ENCODE results near the gene SNX9.
"Not testable (repeated sequence)": the region's sequence is repeated elsewhere in the genome, so short reads cannot be mapped to it uniquely, and the experiment has no call there.

SNX9 gene

GRCh38 chr6:157962601-157963302 lies 139.7 kb downstream of the SNX9 start:
- no peak overlapping the region for H3K4me3 ChIP-seq (ENCODE audit: low read depth, low read length)
- no peak for DNase-seq (ENCODE audit: low read depth)
- TF ChIP-seq, protein P1, sequence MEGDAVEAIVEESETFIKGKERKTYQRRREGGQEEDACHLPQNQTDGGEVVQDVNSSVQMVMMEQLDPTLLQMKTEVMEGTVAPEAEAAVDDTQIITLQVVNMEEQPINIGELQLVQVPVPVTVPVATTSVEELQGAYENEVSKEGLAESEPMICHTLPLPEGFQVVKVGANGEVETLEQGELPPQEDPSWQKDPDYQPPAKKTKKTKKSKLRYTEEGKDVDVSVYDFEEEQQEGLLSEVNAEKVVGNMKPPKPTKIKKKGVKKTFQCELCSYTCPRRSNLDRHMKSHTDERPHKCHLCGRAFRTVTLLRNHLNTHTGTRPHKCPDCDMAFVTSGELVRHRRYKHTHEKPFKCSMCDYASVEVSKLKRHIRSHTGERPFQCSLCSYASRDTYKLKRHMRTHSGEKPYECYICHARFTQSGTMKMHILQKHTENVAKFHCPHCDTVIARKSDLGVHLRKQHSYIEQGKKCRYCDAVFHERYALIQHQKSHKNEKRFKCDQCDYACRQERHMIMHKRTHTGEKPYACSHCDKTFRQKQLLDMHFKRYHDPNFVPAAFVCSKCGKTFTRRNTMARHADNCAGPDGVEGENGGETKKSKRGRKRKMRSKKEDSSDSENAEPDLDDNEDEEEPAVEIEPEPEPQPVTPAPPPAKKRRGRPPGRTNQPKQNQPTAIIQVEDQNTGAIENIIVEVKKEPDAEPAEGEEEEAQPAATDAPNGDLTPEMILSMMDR (IDR thresholded peaks at IDR 0.05; ENCODE audit: low read depth, low read length, missing control alignments): no peak

GRCh38 chr6:157964100-157964499 lies 141.1 kb downstream of the SNX9 start:
- no peak for DNase-seq (ENCODE audit: low read depth)
- H3K4me3 ChIP-seq (ENCODE audit: low read depth, low read length): no peak overlapping the region
- TF ChIP-seq, protein P1 (IDR thresholded peaks at IDR 0.05; ENCODE audit: low read depth, low read length, missing control alignments): no peak

DNA sequence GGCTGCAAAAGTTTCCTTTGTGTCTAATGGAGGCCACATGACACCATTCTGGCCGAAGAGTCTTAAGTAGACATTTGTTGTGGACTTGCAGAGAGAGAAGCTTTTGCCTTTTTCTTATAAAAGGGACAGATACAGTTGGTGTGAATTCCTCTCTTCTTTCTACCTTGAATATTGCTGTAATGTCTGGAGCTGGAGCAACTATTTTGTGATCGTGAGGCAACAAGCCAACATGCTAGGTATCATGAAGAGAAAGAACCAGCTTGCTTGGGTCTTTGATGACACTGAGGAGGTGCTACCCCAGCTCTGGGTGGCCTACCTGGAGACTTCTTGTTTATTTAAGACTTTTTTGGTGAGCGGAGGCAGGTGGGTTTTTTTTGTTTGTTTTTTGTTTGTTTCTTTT lies 142.3 kb downstream of the SNX9 start:
- TF ChIP-seq, protein P1 (IDR thresholded peaks at IDR 0.05; ENCODE audit: low read depth, low read length, missing control alignments): no peak
- no peak overlapping the region for H3K4me3 ChIP-seq (ENCODE audit: low read depth, low read length)
- DNase-seq (ENCODE audit: low read depth): no peak

- H3K4me3 ChIP-seq (ENCODE audit: low read depth, low read length): no peak overlapping the region
- DNase-seq (ENCODE audit: low read depth): no peak
- TF ChIP-seq, protein P1 (IDR thresholded peaks at IDR 0.05; ENCODE audit: low read depth, low read length, missing control alignments): no peak
These were observed 143.5 kb downstream of the SNX9 start for GRCh38 chr6:157966589-157966977.

- no peak overlapping the region for H3K4me3 ChIP-seq (ENCODE audit: low read depth, low read length)
- no peak for DNase-seq (ENCODE audit: low read depth)
- TF ChIP-seq, protein P1 (IDR thresholded peaks at IDR 0.05; ENCODE audit: low read depth, low read length, missing control alignments): no peak
These were observed 144.0 kb downstream of the SNX9 start for GRCh38 chr6:157967020-157967419.

DNA sequence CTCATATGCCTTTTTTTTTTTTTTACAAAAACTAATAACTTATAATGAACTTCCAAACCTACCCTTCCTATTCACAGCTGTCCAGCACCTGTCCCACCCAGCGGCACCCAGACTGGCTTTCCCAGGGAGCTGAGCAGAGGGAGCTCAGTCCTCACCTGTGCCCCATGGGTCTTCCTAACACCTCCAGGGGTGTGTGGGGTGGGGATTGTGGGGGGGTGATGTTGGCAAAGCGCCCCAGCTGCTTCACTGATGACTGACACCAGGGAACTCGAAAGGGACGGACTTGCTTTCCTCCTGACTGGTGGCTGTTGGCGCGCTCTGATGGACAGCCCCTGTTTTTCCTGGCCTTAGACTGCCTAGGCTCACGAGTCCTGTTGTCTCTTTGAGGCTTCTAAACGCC lies 144.4 kb downstream of the SNX9 start:
- TF ChIP-seq, protein P1 (IDR thresholded peaks at IDR 0.05; ENCODE audit: low read depth, low read length, missing control alignments): no peak
- no peak overlapping the region for H3K4me3 ChIP-seq (ENCODE audit: low read depth, low read length)
- DNase-seq (ENCODE audit: low read depth): no peak

GRCh38 chr6:157972177-157972576 lies 149.1 kb downstream of the SNX9 start:
- H3K4me3 ChIP-seq (ENCODE audit: low read depth, low read length); DNase-seq (ENCODE audit: low read depth): not testable (repeated sequence)
